Retinal pigment epithelial cell (primary cell): Measurements from ENCODE around the gene PERM1.

ENCODE experiments used
- DNase-seq: peaks from one replicate; pipeline ENCODE4 v3.0.0-alpha.2; 2010; ENCODE audit warnings: low read depth
- H3K4me3 ChIP-seq: 2 replicates; pipeline ENCODE4 v1.5.1; 2011; ENCODE audit warnings: mild to moderate bottlenecking, low read length, control low read depth, moderate library complexity
- TF ChIP-seq, protein P1 (sequence below): conservative IDR thresholded peaks from 2 replicates; pipeline ENCODE4 v1.5.1; 2011; ENCODE audit warnings: low read depth, low read length, control low read depth, inconsistent platforms

PERM1 gene

DNA sequence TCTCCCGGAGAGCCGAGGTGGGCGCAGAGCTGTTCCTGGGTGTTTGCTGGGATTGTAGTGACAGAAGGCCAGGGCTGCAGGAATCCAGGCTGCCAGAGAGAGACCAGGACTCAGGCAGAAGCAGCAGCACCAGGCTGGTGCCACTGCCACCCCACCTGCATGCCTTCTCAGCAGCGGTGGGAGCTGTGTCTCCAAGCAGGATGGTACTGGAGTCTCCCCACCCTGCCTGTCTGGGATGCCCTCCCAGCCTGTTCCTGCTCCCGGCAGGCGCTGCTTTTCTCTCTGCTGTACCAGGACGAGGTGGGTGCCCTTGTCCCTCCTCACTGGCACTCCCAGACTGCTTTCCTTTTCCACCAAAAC, 22.5 kb upstream of the PERM1 start:
- no peak for DNase-seq
- TF ChIP-seq, protein P1, sequence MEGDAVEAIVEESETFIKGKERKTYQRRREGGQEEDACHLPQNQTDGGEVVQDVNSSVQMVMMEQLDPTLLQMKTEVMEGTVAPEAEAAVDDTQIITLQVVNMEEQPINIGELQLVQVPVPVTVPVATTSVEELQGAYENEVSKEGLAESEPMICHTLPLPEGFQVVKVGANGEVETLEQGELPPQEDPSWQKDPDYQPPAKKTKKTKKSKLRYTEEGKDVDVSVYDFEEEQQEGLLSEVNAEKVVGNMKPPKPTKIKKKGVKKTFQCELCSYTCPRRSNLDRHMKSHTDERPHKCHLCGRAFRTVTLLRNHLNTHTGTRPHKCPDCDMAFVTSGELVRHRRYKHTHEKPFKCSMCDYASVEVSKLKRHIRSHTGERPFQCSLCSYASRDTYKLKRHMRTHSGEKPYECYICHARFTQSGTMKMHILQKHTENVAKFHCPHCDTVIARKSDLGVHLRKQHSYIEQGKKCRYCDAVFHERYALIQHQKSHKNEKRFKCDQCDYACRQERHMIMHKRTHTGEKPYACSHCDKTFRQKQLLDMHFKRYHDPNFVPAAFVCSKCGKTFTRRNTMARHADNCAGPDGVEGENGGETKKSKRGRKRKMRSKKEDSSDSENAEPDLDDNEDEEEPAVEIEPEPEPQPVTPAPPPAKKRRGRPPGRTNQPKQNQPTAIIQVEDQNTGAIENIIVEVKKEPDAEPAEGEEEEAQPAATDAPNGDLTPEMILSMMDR, result no peak

DNA sequence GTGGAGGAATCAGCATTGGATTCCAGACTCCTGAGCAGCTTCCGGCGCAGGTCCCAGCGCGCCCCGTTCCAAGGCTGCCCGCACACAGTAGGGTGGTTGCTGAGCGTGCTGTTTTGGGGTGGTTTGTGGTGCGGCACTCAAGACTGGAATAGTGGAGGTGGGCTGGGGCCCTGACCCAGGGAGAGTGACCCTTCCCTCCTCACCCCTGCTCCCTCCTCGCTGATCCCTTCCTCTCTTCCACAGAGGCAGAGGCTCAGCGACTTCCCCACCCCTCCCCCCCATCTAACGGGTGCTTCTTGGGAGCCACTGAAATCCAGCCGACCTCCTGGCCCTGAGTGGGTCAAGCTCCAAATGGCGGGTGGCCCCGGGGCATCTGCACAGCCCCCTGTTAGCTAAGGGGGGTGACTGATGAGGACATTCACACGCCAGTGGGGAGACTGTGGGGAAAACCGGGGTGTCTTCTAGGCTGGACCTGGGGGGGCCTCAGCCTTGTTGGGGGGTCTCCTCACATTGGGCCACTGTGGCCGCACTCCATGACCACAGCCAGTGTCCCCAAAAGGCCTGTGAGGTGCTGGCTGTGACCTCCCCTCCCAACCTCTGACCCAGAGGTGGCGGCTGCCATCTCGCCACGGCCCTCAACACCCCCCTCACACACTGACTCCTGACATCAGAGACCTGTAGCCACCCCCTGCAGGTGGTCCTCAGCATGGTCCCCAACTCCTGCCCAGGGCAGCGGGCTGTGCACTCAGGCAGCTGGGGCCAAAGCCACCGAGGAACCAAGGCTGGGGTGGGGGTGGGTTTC, 21.9 kb upstream of the PERM1 start:
- TF ChIP-seq, protein P1, result no peak
- DNase-seq, result no peak
- H3K4me3 ChIP-seq, result no peak overlapping the region

More for the DNA sequence above, 22.5 kb upstream of the PERM1 start:
- H3K4me3 ChIP-seq, result no peak overlapping the region

DNA sequence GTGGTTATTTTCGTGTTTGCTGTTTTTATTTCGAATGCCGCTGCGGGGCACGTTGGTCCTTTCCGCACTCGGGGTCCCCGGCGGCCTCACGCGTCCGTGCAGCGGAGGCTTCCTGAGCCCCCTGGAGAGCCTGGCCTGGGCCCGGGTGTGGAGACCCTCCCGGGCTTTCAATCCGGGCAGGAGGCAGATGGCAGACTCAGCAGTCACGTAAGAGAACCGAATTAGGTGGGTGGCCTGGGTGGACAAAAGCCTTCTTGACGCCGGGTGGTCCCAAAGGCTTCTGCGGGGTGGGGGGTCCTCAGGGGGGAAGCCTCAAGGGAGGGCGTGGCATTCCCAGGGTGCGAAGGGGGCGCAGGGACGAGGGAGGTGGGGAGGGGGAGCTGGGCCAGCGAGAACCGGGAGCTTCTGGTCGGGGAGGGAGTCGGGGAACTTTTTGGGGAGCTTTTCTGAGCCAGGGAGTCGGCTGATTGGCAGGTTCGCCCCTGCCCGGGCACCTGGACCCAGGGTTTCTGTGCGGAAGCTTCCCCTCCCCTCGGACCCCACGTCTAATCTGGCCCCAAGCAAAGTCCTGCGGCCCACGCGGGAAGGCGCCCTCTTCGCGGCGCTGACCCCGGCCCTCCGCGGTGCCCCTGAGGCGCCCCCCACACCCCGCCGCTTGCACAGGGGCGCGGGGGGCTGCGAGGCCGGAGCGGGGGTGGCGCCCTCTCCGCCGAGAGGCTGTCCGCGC, 19.3 kb upstream of the PERM1 start:
- no peak for DNase-seq
- TF ChIP-seq, protein P1, result no peak
- H3K4me3 ChIP-seq, result peak overlapping the region; percentile 60

DNA sequence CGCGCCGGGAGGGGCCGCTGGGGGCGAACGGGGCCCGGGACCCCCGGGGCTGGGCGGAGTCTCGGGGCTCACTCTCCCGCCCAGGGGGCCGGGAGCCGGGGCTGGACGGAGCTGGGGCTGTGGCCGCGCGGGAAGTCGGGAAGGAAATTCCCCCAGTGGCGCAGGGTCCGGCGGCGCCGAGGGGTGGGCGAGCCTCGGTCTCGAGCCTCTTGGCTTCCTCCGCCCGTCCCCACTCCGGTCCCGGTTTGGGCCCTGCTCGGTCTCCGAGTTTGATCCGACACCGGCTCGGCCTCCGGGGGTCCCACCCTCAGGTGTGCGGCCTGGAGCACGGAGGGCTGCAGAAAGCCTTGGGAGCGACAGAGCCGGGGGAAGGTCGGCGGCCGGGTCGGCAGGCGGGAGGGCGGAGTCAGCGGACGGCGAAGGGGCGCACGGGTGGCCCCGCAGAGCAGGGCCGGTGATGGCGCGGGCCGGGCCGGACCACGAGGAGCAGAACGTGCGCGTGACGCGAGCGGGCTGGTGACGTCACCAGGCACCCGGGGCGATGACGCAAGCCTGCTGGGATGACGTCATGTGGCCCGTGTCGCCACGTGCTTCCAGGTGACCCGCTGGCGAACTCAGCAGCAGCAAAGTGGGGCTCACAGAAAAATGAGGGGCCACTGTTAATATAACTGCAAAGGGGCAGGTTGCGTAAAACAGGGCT, 18.6 kb upstream of the PERM1 start:
- H3K4me3 ChIP-seq, result peak overlapping the region; percentile 60
- peak; percentile 64 for DNase-seq
- TF ChIP-seq, protein P1, result no peak

DNA sequence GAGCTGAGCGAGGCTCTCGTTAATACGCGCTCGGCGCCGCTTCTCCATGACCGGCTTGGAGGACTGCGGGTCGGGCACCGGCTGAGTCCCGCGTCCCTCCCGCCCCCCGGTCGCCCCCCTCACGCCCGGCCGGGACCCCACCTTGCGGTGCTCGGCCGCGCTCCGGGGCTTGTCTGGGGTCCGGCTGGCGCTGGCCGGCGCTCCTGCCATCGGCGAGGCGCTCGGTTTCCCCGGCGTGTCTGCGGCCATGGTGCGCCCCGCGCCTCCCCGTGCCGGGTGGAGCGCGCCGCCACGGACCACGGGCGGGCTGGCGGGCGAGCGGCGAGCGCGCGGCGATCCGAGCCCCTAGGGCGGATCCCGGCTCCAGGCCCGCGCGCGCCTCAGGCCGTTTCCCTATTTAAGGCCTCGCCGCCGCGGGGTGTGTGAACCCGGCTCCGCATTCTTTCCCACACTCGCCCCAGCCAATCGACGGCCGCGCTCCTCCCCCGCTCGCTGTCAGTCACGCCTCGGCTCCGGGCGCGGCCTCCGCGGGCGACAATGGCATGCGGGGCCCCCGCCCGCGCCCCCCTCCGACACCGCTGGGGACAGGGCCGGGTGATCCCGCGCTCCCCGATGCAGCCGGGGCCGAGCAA, 17.9 kb upstream of the PERM1 start, which contains the start of gene HES4:
HES4 (minus strand) TSS at position 373 of the 632 bp plus-strand sequence; CDS start at position 249, 124 bp downstream.
- peak; percentile 79 for DNase-seq
- H3K4me3 ChIP-seq, result peak within 1 kb of the TSS; percentile 60
- TF ChIP-seq, protein P1, result no peak

DNA sequence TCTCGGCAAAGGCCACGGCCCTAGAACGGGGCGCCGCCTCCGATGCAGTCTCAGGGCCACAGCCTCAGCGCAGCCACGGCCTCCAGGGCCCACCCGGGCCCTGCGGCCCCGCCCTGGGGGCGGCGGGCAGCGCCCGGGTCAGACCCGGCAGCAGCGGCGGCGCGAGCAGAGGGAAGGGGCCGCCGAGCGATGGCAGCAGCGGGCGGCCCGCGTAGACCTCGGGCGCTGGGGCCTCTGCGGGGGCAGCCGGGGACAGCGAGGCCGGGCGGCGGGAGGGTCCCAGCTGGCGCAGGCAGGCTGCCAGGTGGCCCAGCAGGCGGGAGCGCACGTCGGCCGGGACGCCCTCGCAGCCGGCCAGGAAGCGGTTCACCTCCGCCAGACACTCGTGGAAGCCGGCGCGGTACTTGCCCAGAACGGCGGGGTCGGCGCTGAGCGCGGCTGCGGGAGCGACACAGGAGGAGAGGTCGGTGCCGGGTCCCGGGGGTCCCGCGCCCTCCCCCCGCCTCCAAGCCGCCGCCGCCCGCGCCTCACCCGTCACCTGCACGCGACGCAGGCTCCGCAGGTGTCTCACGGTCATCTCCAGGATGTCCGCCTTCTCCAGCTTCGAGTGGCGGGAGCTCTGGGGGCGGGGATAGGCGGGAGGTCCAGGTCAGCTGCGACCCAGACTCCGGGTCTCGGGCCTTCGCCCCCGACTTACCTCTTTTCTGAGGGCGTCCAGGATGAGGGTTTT, 17.3 kb upstream of the PERM1 start:
- TF ChIP-seq, protein P1, result no peak
- DNase-seq, result no peak
- peak overlapping the region; percentile 55 for H3K4me3 ChIP-seq
